ENCODE data around the gene GALNT10. TPM values are rescaled to one million over a fixed set of nuclear protein-coding genes. Genes with fewer than 3 reads are reported as not detected.

The GALNT10 gene
- total and polyA plus RNA-seq, 10 donors = 7.6 to 50.2 (median 43.5) TPM

- Histone ChIP-seq H3K9me3 (no peaks in the 10 kb centered on the region), H3K27ac (no peak overlapping the region), H3K36me3 (peaks cover 0 to 10% (median 4%) of the 10 kb centered on the region in 6 donors), H3K27me3 (replicated peaks in 1 of 7) (no peaks in the 10 kb centered on the region), H3K4me3 (no peak overlapping the region), H3K4me1 (peaks cover 0 to 8% (median 0%) of the 10 kb centered on the region in 6 donors)
- DNase-seq = no peak
- TF ChIP-seq POLR2A (IDR thresholded peaks at IDR 0.05) = no peak
- no peak for TF ChIP-seq POLR2AphosphoS5 (IDR thresholded peaks at IDR 0.05)
- TF ChIP-seq, protein P1, sequence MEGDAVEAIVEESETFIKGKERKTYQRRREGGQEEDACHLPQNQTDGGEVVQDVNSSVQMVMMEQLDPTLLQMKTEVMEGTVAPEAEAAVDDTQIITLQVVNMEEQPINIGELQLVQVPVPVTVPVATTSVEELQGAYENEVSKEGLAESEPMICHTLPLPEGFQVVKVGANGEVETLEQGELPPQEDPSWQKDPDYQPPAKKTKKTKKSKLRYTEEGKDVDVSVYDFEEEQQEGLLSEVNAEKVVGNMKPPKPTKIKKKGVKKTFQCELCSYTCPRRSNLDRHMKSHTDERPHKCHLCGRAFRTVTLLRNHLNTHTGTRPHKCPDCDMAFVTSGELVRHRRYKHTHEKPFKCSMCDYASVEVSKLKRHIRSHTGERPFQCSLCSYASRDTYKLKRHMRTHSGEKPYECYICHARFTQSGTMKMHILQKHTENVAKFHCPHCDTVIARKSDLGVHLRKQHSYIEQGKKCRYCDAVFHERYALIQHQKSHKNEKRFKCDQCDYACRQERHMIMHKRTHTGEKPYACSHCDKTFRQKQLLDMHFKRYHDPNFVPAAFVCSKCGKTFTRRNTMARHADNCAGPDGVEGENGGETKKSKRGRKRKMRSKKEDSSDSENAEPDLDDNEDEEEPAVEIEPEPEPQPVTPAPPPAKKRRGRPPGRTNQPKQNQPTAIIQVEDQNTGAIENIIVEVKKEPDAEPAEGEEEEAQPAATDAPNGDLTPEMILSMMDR (IDR thresholded peaks at IDR 0.05 in 8 of 11, conservative IDR thresholded peaks at IDR 0.05 in 3 of 11) = no peak
- intact Hi-C loops (cut with DNase I; ENCODE audit: low total_unique reads) = no loop called here
- 81 to 100% (median 90%) methylated on average over 3 of the region's 3 CpGs for WGBS, 5 donors
Observed at GRCh38 chr5:154351566-154351965, 161.0 kb downstream of the GALNT10 start.

- 82 to 94% (median 90%) methylated on average over 11 of the region's 11 CpGs for WGBS, 5 donors
- Histone ChIP-seq H3K27me3 (replicated peaks in 1 of 7) (no peaks in the 10 kb centered on the region), H3K36me3 (peaks cover 0 to 17% (median 4%) of the 10 kb centered on the region in 6 donors), H3K9me3 (no peaks in the 10 kb centered on the region), H3K4me1 (peaks cover 0 to 8% (median 0%) of the 10 kb centered on the region in 6 donors), H3K4me3 (no peak overlapping the region), H3K27ac (no peak overlapping the region)
- no peak for DNase-seq
- TF ChIP-seq POLR2A (IDR thresholded peaks at IDR 0.05) (no peak), POLR2AphosphoS5 (IDR thresholded peaks at IDR 0.05) (no peak)
- TF ChIP-seq, protein P1 (IDR thresholded peaks at IDR 0.05 in 8 of 11, conservative IDR thresholded peaks at IDR 0.05 in 3 of 11) = no peak
- intact Hi-C loops (cut with DNase I; ENCODE audit: low total_unique reads) = no loop called here
Observed at GRCh38 chr5:154352960-154353548, 162.5 kb downstream of the GALNT10 start.

DNA sequence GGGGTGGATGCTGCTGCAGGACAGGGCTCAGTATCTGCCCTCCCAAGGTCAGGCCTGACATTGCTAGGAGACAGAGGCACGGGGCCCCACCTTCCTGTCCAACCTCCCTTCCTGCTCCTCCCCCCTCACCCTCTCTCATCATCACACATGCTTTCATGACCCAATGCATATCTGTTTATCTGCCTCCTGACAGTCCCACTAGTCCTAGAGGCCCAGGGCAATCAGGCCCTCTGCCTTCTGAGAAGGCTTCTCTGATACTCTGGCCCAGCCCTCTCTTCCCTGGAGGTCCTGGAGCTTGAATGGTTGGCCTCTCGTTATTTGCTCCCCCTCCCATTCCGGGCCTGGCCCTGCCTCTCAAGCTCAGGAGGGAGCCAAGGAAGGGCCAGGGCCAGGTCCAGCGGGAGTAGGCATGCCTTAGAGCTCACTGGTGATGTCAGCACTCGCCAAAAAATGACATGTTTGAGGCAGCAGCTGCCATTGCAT lies 164.6 kb downstream of the GALNT10 start:
- peaks cover 0 to 19% (median 4%) of the 10 kb centered on the region in 6 donors for H3K4me1 ChIP-seq
- no peak overlapping the region for H3K4me3 ChIP-seq
- no peaks in the 10 kb centered on the region for H3K9me3 ChIP-seq
- whole genome bisulfite sequencing, 5 donors = 68 to 79% (median 71%) methylated on average over 5 of the region's 5 CpGs
- H3K36me3 ChIP-seq = peaks cover 0 to 17% (median 4%) of the 10 kb centered on the region in 6 donors
- intact Hi-C loops (cut with DNase I; ENCODE audit: low total_unique reads) = no loop called here
- no peak for DNase-seq
- no peaks in the 10 kb centered on the region for H3K27me3 ChIP-seq (replicated peaks in 1 of 7)
- no peak overlapping the region for H3K27ac ChIP-seq
- no peak for TF ChIP-seq POLR2A (IDR thresholded peaks at IDR 0.05)
- TF ChIP-seq POLR2AphosphoS5 (IDR thresholded peaks at IDR 0.05) = no peak
- TF ChIP-seq, protein P1 (IDR thresholded peaks at IDR 0.05 in 8 of 11, conservative IDR thresholded peaks at IDR 0.05 in 3 of 11) = no peak

DNA sequence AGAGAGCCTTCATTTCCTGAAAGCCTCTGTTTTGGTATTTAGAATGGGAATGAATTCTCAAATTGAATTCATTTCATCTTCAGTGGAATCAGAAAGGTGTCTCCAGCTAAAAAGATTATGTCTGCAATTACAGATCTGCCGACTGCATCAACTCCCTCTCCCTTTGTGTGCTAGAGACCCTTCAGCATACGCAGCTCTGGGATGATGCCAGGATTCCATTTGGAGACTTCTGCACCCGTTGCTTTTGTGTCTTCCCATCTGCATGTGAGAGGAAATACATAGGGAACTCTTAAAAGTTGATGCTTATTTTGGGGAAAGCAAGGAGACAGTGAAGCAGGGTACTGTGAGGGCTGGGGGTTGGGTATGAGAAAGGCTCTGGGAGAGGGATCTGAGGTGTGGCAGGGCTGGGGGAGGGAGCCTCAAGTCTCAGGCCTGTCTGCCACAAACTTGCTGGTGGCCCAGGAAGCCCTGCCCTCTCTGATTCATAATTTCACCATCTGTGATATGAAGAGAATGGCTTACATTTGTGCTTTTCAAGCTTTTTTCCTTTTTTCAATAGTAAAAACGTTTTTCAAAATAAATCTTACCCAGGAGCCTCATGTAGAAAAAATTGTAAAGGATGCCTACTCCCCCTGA lies 165.6 kb downstream of the GALNT10 start:
- DNase-seq = no peak
- Histone ChIP-seq H3K27ac (no peak overlapping the region), H3K27me3 (replicated peaks in 1 of 7) (no peaks in the 10 kb centered on the region), H3K4me3 (no peak overlapping the region), H3K4me1 (peaks cover 0 to 19% (median 4%) of the 10 kb centered on the region in 6 donors), H3K36me3 (peaks cover 0 to 17% (median 2%) of the 10 kb centered on the region in 6 donors), H3K9me3 (no peaks in the 10 kb centered on the region)
- intact Hi-C loops (cut with DNase I; ENCODE audit: low total_unique reads) = no loop called here
- 72 to 86% (median 79%) methylated on average over 4 of the region's 4 CpGs for WGBS, 5 donors
- TF ChIP-seq, protein P1 (IDR thresholded peaks at IDR 0.05 in 8 of 11, conservative IDR thresholded peaks at IDR 0.05 in 3 of 11) = no peak
- TF ChIP-seq POLR2AphosphoS5 (IDR thresholded peaks at IDR 0.05) = no peak
- TF ChIP-seq POLR2A (IDR thresholded peaks at IDR 0.05) = no peak

Data from spleen (tissue), 11 donors.